Stimulated activated CD4-positive, alpha-beta T cell treated with anti-CD3 and anti-CD28 coated beads, TNF-alpha, amount 100 ng/mL, for 4 hours (primary cell): ENCODE data around the gene CENPB.

ENCODE experiments used
- DNase-seq, 3 experiments: peaks; one replicate each; pipeline ENCODE4 v3.0.0-alpha.2; 2020; ENCODE audit warnings: low read depth in 3 of 3

CENPB gene

GRCh38 chr20:3767427-3768341 lies 18.9 kb downstream of the CENPB start, which contains the start of gene ADISSP:
Gene ADISSP, minus strand, starts transcription at chr20:3767753. Its CDS starts 7,653 bp downstream, at chr20:3760100.
- DNase-seq: peak; percentile 93 to 94 (median 93)

GRCh38 chr20:3767110-3767426 lies 19.5 kb downstream of the CENPB start:
- no peak for DNase-seq

DNA sequence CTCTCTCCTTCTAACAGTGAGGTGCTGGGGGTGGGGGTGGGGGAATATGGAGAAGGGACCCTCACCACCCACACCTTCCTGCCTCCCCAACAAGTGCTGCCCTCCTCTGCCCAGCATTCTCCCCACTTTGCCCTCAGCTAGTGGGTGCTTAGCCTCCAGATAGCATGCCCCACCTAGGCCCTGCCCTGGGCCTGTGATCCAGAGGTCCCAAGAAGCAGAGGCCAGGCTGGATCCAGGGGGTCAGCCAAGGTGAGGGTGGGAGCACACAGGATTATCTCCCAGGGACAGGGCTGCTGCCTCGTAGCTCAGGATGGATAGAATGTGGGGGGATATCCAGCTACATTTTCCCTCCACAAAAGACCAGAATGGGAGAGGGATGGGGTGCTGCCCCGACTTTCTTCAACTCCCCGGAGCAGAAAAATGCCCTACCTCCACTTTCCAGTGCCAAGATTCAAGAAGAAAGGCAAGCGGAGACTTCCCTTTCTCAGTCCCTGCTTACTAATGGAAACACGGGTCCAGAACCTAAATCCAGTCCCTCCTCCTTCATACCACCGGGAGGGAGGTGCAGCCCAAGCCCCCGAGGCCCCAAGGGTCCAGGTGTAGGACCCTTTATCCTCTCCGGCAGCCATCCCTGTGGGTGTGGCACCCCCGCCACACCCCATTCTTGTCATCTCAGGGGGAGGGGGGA lies 20.0 kb downstream of the CENPB start:
- DNase-seq: no peak

DNA sequence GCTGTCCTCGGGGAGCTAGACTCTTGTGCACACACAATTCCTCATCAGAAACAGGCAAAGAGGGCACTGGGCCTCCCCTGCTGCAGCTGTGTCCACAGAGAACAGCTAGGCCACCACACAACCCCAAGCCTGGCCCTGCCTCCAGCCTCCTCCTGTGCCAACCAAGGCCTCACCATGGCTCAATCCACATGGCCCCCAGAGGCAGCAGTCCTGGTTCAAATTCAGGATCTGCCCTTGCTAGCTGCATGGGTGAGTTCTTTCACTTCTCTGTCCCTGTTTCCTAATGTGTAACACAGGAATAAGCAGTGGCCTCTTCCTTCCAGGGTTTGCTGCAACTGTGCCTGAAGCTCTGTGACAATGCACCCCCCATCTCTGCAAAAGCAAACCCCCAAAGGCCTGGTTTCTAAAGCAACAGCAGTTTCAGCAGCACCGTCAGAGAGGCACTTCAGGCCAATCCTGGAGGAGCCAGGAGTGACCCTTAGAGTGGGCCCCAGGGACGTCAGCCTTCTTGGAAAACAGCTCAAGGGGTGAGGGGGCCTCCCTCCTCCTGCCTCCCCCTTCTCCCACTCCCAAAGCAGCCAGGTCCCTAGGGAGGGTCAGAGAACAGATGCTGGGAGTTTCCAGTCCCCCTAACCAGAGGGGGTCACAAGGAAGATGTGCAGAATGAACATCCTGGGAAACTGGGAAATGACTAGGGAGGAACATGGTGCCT lies 21.2 kb downstream of the CENPB start:
- DNase-seq: no peak

DNA sequence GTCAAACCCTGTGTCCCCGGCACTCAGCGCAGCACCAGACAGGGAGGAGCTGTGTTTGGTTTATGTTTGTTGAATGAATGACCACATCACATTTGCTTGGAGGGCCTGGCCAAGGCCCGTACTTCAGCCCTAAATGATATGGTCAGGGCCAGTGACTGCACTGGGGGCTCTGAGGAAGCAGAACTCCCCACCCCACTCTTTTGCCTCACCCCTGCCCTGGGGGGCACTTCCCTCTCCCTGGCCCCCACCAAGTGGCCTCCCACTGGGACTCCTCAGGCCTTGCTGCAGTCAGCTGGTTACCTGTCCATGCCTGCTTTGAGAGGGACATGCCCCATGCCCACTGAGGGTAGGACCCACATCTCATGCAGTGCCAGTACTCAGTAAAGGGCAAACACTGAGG lies 21.9 kb downstream of the CENPB start:
- no peak for DNase-seq

DNA sequence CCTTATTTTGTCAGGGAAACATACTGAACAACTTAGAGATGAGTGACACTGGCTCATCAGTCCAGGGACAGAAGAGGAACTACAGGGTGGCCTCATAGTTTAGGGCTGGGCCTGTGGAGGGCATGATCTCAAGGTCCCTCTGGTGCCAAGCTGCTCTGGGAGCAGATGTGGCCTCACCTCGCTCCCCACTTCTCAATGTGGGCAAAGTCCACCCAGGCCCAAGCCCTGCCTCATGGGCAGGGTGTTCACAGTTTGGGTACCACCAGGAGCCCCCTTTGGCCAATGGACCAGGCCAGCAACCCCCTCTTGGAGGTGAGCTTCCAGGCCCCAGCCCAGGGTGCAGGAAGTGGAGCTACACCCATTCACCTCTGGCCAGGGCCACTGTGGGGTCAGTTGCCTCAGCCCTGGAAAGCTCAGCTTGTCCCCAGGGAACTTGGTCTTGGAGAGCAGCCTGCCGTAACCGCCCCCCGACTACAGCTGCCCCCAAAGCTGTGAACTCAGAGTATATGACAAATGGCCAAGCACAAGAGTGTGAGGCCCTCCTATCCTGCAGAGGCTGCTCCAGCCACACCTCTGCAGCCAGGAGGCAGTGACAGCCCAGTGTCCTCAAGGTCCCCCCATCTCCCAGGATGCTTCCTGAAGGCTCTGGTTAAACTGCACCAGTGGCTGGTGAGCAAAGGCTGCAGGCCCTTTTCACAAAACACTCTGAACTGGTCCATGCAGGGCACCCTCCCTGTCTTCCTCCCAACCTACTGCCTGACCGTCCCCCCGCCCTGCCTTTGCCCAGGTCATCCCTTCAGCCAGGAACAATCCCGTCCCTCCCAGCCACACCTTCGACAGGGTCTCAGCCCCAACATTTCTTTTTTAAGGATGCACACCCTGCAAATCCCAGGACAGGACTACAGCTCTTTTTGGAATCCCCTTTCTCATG lies 22.6 kb downstream of the CENPB start:
- DNase-seq: no peak

GRCh38 chr20:3760655-3761348 lies 25.7 kb downstream of the CENPB start:
- DNase-seq: no peak

DNA sequence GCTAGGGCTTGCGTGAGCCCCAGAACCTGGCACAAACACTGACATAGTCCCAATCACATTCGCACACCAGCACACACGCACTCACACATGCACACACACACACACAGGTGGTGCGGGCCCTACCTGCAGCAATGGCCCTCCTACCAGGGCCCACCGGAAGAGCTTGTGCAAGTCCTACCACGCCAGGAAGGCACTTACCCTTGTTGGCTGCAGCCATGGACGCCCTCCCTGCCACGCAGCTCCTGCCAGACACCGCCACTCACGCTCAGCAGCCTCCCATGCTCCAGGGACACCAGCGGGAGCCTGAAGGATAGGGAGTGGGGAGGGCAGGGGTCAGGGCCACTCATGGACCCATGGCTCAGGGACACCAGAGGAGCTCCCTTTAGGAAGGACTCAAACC lies 26.7 kb downstream of the CENPB start:
- no peak for DNase-seq

GRCh38 chr20:3759316-3759823 lies 27.2 kb downstream of the CENPB start:
- DNase-seq: no peak

- no peak for DNase-seq
These were observed 28.0 kb downstream of the CENPB start for GRCh38 chr20:3758566-3758965.

DNA sequence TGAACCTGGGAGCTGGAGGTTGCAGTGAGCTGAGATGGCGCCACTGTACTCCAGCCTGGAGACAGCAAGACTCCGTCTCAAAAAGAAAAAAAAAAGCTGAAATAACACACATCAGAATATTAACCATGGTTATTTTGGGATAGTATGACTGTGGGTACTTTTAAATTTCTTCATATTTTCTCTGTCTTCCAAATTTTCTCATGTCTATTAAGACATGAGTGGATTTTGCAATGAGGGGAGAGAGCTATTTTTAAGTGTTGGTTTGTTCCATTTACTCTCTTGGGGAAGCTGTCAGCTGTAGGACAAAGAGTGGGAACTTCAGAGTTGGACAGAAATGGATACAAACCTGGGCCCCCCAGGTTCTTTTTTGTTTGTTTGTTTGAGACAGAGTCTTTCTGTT lies 29.3 kb downstream of the CENPB start:
- no peak for DNase-seq

DNA sequence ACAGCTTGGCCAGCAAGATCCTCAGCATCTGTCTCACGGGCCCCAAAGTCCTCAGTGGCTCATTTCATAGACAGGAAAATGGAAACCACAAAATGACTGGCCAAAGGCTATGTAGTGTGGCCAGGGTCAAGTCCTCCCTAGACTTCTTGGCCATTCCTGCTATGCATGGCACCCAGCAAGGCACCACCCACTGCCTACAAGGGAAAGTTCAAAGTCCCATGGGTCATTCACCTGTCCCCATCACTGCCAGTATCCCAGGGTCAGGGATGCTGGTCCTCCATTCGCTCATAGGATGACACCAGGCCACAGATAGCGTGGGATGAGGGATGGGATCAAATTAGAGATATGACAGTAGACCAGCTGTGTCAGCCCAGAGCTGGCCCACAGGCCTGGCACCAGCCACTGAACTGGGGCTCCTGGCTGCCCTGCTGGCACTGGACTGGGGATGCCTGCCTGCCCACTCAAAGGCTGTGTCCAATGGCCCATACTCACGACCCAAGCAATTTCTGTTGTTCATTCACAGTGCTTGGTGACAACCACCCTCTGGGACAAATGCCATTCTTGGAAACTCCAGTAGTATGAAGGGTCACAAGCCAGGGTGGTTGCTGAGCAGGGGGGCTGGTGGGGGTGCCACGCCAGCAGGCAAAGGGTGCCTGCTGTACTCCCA lies 30.6 kb downstream of the CENPB start:
- DNase-seq: no peak

- DNase-seq: no peak
These were observed 31.3 kb downstream of the CENPB start for GRCh38 chr20:3755269-3755668.

DNA sequence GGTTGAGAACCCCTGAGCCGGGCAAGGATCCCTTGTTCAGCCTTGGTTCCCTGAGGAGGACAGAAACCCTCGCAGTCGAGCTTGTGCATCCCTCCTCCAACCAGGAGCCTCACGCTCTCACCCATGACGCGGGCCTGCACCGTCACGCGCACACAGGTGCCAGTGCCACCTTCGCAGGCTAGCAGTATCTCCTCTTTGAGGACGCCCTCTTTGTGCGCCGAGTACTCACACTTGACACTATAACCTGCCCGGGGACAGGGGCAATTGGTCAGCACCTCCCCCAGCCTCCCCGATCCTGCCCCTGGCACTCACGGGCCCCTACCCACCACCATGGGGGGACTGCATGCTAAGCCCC lies 32.3 kb downstream of the CENPB start:
- no peak for DNase-seq

GRCh38 chr20:3753501-3754275 lies 32.9 kb downstream of the CENPB start:
- DNase-seq: no peak

DNA sequence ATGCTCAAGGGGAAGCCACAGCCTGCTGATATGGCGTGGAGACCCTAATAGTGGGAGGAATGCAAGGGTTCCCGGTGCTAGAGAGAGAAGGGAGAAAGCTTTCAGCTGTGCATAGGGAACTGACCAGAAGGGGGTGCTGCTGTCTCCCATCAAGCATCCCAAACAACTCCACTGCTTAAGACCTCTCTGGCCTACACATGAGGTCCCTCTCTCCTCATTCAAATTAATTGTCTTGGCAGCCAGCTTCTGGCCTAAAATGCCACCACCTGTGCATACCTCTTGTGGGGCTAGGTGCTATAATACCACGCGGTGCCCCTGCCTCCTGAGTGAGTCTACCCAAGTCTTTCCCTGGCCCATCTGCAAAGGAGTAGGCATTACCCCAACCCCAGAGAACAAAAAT lies 33.4 kb downstream of the CENPB start:
- DNase-seq: peak; percentile 21 to 38 (median 32)

GRCh38 chr20:3752386-3752759 lies 34.2 kb downstream of the CENPB start:
- DNase-seq: no peak

DNA sequence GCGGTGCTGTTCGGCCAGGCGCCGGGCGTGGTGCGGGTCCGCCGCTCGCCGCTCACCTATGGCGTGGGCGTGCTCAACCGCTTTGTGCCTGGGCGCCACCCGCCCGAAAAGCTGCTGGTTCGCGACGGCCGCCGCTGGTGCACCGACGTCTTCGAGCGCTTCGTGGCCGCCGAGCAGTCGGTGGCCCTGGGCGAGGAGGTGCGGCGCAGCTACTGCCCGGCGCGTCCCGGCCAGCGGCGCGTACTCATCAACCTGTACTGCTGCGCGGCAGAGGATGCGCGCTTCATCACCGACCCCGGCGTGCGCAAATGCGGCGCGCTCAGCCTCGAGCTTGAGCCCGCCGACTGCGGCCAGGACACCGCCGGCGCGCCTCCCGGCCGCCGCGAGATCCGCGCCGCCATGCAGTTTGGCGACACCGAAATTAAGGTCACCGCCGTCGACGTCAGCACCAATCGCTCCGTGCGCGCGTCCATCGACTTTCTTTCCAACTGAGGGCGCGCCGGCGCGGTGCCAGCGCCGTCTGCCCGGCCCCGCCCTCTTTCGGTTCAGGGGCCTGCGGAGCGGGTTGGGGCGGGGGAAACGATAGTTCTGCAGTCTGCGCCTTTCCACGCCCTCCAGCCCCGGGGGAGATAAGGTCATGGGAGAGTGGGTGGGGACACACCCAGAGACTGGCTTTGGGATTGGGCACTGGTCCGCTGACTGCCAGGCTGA lies 34.7 kb downstream of the CENPB start:
- DNase-seq: peak; percentile 17 to 34 (median 18)

DNA sequence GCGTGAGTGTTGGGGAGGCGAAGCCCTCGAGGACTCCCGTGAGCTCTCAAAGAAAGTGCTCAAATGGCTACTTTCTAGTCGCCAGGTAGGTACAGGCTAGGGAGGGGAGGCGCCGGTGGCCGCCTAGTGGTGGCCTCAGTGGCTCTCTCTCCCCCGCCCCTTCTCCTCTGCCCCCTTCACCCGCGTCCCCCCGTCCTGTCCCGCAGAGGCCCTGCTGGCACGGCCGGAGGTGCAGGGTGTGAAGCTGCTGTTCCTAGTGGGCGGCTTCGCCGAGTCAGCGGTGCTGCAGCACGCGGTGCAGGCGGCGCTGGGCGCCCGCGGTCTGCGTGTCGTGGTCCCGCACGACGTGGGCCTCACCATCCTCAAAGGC lies 35.2 kb downstream of the CENPB start:
- DNase-seq: no peak
